Adrenal gland (tissue), 5 donors: Measurements from ENCODE around the gene JAML.

Source experiments
- CTCF ChIP-seq, 6 experiments: fragments of 450-650 bp in 4 of 6; fragments of 200-600 bp in 2 of 6; sonication (generic) in 1 of 6; IDR thresholded peaks; 1 replicate in 5 of 6; 2 replicates in 1 of 6; pipeline versions ENCODE4 v1.5.1 to v1.8.0; 2016 to 2021; ENCODE audit warnings: antibody characterized with exemption in 6 of 6, mild to moderate bottlenecking in 2 of 6, moderate library complexity in 1 of 6
- POLR2A ChIP-seq, 2 donors: fragments of 450-650 bp; IDR thresholded peaks; one replicate each; pipeline ENCODE4 v1.6.1; 2017; ENCODE audit warnings: antibody characterized with exemption in 2 of 2, mild to moderate bottlenecking in 2 of 2, moderate library complexity in 1 of 2
- donor health status: DM: no; HTN: no; CAD: no.

GRCh38 chr11:118232659-118233058 lies 7.8 kb upstream of the JAML start:
- TF ChIP-seq CTCF (IDR thresholded peaks at IDR 0.05) (no peak), POLR2A (IDR thresholded peaks at IDR 0.05) (no peak)
